Measurements from ENCODE around the gene FAM171A1. TPM values are rescaled to one million over a fixed set of nuclear protein-coding genes. Genes with fewer than 3 reads are reported as not detected.
A peak's percentile ranks its signal among the peaks of the same experiment; 100 is the strongest.

FAM171A1 gene
- total and polyA plus RNA-seq, 2 of the 13 experiments (the other 11 are each of a cell fraction or from before 2014, with no cell fraction given), result 21.5 to 34.7 TPM

- no peak for FAIRE-seq
These were observed 44.9 kb upstream of the FAM171A1 start for GRCh38 chr10:15416034-15416433.

More at GRCh38 chr10:15416034-15416433, 44.9 kb upstream of the FAM171A1 start:
- no peaks in the 10 kb centered on the region for H4K20me1 ChIP-seq (ENCODE audit: insufficient read depth, low read length)
- ChIA-PET POLR2A (no interaction called here), CTCF (ENCODE audit: low intra/inter-chr PET ratio, low total read pairs) (no interaction called here)
- intact Hi-C loops (cut with micrococcal nuclease; ENCODE audit: unreplicated experiment) (no loop called here), in situ Hi-C loops (cut with HindIII; ENCODE audit: extremely low pct_ligation_motif_present, low pct_unique_long_range_greater_than_20kb) (no loop called here)
- no peaks in the 10 kb centered on the region for H3K27me3 ChIP-seq (ENCODE audit: control insufficient read depth in 1 of 2, insufficient read depth in 2 of 2, low read length in 2 of 2)
- DNase-seq (ENCODE audit: low spot score) (no peak), ATAC-seq (no peak)
- no peak overlapping the region for H3K4me2 ChIP-seq (ENCODE audit: low read depth, low read length)
- H3K9me3 ChIP-seq (ENCODE audit: low read length), result no peaks in the 10 kb centered on the region
- no TSS peak for BruUV-seq (replicated peaks)
- WGBS (ENCODE audit: low lambda C conversion rate), result 5% methylated on average over 1 of the region's 1 CpG
- no peak overlapping the region for H3K4me3 ChIP-seq (replicated peaks in 1 of 3; ENCODE audit: insufficient read depth in 1 of 3, low read depth in 2 of 3, low read length in 3 of 3)
- no peak for TF ChIP-seq ZBTB40 (IDR thresholded peaks at IDR 0.05)
- TF ChIP-seq ZBTB40 (CRISPR knock-in tag; IDR thresholded peaks at IDR 0.05), result no peak
- TF ChIP-seq, protein P1, sequence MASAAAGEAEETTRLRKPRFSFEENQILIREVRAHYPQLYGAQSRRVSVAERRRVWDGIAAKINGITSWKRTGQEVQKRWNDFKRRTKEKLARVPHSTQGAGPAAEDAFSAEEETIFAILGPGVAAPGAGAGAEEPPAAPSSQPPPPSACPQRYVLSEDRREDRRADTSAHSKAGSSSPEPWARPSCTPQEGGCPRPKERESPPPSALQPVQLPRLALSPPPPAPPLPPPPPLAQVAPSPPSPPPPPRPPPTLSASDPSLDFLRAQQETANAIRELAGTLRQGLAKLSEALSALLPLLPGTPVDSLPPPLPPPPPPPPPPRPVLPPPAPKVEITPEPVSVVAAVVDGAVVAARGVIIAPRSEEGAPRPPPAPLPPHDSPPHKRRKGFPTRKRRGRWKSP (CRISPR knock-in tag; IDR thresholded peaks at IDR 0.05), result no peak
- peak; percentile 94 for TF ChIP-seq ZNF317 (CRISPR knock-in tag; IDR thresholded peaks at IDR 0.05)
- TF ChIP-seq, protein P2, sequence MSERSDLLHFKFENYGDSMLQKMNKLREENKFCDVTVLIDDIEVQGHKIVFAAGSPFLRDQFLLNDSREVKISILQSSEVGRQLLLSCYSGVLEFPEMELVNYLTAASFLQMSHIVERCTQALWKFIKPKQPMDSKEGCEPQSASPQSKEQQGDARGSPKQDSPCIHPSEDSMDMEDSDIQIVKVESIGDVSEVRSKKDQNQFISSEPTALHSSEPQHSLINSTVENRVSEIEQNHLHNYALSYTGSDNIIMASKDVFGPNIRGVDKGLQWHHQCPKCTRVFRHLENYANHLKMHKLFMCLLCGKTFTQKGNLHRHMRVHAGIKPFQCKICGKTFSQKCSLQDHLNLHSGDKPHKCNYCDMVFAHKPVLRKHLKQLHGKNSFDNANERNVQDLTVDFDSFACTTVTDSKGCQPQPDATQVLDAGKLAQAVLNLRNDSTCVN (CRISPR knock-in tag; IDR thresholded peaks at IDR 0.05; ENCODE audit: borderline replicate concordance), result no peak
- TF ChIP-seq, protein P3, sequence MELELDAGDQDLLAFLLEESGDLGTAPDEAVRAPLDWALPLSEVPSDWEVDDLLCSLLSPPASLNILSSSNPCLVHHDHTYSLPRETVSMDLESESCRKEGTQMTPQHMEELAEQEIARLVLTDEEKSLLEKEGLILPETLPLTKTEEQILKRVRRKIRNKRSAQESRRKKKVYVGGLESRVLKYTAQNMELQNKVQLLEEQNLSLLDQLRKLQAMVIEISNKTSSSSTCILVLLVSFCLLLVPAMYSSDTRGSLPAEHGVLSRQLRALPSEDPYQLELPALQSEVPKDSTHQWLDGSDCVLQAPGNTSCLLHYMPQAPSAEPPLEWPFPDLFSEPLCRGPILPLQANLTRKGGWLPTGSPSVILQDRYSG (CRISPR knock-in tag; IDR thresholded peaks at IDR 0.05), result no peak
- no peaks in the 10 kb centered on the region for H3K36me3 ChIP-seq (replicated peaks in 1 of 2; ENCODE audit: control insufficient read depth in 1 of 2, insufficient read depth in 2 of 2, low read length in 2 of 2)
- H3K4me1 ChIP-seq (ENCODE audit: insufficient read depth, low read length), result no peaks in the 10 kb centered on the region
- H2AFZ ChIP-seq (ENCODE audit: low read length), result no peak overlapping the region
- H3K79me2 ChIP-seq (ENCODE audit: insufficient read depth, low read length), result no peaks in the 10 kb centered on the region
- no peak overlapping the region for H3K9ac ChIP-seq (ENCODE audit: insufficient read depth, low read depth, low read length)
- no peak overlapping the region for H3K27ac ChIP-seq (ENCODE audit: extremely low read length, insufficient read depth, low read length)
